ENCODE results near the gene SLC27A6. TPM values are rescaled to one million over a fixed set of nuclear protein-coding genes. Genes with fewer than 3 reads are reported as not detected.
"Not testable (repeated sequence)": the region's sequence is repeated elsewhere in the genome, so short reads cannot be mapped to it uniquely, and the experiment has no call there.

Gene SLC27A6, protein sequence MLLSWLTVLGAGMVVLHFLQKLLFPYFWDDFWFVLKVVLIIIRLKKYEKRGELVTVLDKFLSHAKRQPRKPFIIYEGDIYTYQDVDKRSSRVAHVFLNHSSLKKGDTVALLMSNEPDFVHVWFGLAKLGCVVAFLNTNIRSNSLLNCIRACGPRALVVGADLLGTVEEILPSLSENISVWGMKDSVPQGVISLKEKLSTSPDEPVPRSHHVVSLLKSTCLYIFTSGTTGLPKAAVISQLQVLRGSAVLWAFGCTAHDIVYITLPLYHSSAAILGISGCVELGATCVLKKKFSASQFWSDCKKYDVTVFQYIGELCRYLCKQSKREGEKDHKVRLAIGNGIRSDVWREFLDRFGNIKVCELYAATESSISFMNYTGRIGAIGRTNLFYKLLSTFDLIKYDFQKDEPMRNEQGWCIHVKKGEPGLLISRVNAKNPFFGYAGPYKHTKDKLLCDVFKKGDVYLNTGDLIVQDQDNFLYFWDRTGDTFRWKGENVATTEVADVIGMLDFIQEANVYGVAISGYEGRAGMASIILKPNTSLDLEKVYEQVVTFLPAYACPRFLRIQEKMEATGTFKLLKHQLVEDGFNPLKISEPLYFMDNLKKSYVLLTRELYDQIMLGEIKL
- 2.0 TPM for total RNA-seq

DNA sequence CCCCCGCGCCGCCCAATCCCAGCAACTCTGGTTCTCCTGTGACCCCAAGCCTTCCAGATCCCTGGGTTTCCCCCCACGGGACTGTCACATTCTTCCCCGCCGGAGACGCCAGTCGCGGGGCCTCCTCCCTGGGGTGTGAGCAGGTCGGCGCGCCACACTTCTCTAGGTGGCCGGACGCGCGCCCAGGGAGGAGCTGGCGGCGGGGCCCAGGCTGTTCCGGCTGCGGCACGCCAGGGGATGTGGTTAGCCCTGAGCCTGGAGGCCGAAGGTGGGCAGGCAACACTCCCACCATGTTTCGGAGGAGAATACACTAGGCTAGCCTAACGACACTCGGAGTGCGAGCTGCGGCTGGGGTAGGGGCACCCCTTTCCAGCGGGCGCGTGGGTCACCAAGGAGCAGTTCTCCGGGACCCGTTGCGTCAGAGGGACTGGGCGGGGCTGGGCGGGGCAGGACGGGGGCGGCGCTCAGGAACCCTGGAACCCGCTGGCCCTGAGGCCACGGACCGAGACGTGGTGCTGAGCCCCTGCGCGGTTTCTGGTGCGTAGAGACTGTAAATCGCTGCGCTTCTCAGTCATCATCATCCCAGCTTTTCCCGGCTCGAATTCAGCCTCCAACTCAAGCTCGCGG lies at the start of gene SLC27A6:
Gene SLC27A6 (plus strand): TSS at position 478 of the 627 bp plus-strand sequence. CDS start 650 bp downstream, outside the sequence.
- FAIRE-seq (no peak), DNase-seq (ENCODE audit: low spot score in 2 of 2) (peak in 1 of 2 donors; percentile 30)

DNA sequence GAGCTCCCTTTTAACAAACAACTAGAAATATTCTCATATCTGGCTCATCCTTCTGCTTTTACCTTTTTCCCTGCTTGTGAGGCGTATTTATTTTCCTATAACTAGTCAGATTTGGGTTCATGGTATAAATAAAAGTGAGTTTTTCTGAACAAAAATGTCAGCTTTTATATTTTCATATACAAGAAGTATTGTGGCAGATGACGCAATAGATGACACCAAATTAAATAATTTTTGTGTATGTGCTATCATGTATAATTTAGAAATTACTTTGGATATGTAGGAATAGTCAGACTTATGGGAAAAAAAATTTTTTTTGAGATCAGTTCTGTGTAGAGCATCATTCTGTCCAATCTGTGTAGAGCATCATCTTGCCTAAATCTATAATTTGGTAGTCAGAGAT lies 45.7 kb upstream of the SLC27A6 start:
- no peak for DNase-seq (ENCODE audit: low spot score in 2 of 2)
- FAIRE-seq: no peak

DNA sequence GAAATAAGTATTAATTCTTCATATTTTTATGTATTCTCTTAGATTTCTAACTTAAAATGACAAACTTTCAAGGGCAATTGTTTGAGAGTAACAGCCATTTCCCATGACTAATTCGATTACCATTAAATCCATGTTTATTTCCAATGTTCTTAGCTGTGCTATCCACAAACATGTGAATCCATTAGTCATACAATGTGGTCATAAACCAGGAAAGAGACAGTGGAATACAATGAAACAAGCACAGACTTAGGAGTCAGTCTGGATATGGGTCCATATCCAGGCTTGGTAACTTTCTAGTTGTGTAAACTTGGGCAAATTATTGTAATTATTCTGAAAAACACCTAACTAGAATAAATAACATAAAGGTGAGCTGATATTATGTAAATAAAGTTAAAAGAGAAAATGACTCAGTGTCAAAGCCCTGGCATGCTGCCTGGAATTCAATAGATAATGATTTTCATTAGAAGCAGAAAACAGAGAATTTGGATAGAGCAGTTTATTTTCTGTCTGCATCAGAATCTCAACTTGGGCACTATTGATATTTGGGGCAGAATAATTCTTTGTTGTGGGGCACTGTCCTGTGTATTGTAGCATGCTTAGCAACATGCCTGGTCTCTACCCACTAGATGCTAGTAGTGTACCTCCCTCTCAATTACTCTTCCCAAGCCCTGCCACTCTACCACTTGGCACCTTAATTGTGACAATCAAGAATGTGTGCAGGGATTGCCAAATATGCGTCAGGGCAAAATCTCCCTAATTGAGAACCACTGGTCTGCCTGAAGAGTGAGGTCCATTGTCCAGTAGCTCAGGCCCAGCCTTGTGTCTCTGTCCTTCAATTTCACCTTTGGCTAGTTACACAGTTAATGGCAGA lies 44.7 kb upstream of the SLC27A6 start:
- FAIRE-seq (no peak), DNase-seq (ENCODE audit: low spot score in 2 of 2) (no peak)

DNA sequence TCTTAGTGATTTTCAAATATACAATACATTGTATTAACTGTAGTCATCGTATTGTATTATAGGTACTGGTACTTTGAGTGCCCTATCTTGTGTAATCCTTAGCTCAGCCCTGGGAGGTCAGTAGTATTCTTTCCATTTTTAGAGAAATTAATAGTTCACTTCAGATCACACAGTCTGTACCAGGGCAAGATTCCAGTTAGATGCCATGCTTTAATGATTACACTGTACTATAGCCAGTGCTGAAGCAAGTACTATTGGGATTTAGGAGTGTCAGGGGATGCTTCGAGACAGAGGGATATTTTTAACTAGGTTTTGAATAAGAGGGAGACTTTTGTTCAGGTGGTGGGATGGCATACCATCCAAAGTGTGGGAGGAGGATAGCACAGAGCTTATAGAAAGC lies 41.0 kb upstream of the SLC27A6 start:
- FAIRE-seq: no peak

DNA sequence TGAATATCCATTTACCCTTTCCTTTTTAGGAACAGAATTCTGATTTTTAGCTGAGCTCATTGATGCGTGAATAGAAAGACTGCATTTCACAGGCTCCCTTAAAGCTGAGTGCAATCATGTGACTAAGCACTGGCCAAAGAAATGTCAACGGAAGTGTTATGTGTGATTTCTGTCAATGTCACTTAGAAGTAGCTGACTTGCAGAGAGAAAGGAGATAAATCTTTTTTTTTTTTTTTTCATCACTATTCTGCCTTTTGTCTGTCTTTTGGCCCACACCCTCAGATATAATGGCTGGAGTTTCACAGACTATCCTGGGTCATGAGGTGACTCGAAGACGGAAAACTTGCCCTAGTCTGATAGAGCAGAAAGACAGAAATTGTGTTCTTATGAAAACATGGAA lies 39.3 kb upstream of the SLC27A6 start:
- FAIRE-seq (no peak), DNase-seq (ENCODE audit: low spot score in 2 of 2) (no peak)

More for the DNA sequence above, 41.0 kb upstream of the SLC27A6 start:
- DNase-seq (ENCODE audit: low spot score in 2 of 2): no peak

DNA sequence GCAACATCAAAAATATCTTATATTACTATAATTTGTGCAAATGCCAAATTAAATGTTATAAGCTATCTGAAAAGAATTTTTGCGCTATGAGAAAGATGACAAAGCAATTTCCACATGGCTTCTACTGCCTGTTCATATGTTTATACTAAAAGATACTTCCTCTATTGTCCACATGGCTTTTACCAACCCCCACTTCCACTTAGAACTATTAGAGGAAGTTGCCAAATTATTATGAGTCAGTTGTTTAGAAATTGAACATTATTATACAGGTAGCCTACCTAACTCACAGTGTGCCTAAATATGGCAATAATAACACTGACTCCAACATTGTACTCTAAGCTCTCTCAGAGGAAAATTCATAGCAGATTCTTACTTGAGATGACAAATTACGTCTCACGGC lies 37.6 kb upstream of the SLC27A6 start:
- FAIRE-seq (no peak), DNase-seq (ENCODE audit: low spot score in 2 of 2) (no peak)

DNA sequence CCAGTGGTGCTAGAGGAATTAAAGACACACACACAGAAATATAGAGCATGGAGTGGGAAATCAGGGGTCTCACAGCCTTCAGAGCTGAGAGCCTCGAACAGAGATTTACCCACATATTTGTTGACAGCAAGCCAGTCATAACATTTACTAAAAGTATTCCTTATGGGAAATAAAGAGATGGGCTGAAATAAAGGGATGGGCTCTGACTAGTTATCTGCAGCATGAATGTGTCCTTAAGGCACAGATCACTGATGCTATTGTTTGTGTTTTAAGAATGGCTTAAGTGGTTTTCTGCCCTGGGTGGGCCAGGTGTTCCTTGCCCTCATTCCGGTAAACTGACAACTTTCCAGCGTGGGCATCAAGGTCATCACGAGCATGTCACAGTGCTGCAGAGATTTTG lies 33.1 kb upstream of the SLC27A6 start:
- FAIRE-seq; DNase-seq (ENCODE audit: low spot score in 2 of 2): not testable (repeated sequence)

DNA sequence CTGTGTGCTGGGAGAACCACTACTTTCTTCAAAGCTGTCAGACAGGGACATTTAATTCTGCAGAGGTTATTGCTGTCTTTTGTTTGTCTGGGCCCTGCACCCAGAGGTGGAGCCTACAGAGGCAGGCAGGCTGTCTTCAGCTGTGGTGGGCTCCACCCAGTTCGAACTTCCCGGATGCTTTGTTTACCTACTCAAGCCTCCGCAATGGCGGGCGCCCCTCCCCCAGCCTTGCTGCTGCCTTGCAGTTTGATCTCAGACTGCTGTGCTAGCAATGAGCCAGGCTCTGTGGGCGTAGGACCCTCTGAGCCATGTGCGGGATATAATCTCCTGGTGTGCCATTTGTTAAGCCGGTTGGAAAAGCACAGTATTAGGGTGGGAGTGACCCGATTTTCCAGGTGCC lies 22.2 kb upstream of the SLC27A6 start:
- FAIRE-seq; DNase-seq (ENCODE audit: low spot score in 2 of 2): not testable (repeated sequence)

DNA sequence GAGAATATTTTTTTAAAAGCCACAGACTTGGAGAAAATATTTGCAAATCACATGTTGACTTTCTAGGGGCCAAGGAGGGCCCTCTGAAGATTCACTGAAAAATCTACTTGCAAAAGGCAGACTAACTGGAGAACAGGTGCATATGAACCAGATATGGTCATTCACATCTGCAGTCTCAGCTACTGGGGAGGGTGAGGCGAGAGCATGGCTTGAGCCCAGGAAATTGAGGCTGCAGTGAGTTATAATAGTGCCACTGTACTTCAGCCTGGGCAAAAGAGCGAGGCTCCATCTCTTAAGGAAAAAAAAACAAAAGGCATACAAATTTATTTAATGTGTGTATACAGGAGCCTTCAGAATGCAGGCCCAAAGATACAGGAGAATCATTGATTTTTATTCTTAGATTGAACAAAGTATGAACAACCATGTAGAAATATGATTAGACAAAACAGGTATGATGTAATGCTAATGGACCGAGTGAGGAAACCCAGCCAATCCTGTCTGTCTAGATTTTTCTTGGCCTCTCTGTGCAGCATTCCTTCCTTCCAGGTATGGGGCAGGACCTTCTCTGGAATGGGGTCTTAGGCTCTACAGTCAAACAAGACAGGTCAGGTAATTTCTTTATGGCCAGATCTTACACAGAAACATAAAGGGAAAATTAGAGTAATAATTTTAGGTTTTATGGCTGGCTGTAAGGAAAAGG lies 15.3 kb upstream of the SLC27A6 start:
- no peak for DNase-seq (ENCODE audit: low spot score in 2 of 2)
- no peak for FAIRE-seq

DNA sequence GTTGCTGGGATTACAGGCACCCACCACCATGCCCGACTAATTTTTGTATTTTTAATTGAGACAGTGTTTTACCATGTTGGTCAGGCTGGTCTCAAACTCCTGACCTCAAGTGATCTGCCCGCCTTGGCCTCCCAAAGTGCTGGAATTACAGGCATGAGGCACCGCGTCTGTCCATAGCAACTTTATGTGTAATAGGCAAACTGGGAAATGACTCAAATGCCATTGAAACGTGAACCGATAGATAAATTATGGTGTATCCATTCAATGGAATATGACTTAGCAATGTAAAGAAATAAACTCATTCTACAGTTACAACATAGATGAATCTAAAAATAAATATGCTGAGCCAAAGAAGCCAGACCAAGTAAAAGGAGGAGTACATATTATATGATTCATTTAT lies 14.0 kb upstream of the SLC27A6 start:
- not testable (repeated sequence) for DNase-seq (ENCODE audit: low spot score in 2 of 2); FAIRE-seq

DNA sequence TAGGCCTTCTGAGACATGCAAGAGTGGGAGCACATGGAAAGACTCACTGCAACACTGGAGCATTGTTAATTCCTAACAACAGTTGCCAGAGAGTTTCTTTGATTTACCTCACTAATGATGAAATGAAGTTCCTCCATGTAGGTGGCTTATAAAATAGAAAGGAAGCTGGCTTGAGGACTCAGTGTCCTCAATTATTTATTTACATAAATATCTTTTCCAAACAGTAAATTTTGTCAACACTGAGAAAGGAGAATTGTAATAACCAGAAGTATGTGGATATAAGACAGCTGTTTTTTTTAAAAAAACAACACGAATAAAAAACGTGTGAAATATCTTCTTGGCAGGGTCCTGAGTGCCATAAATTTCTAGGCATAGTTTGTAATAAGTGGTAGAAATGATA lies 9.1 kb upstream of the SLC27A6 start:
- FAIRE-seq: no peak
- DNase-seq (ENCODE audit: low spot score in 2 of 2): no peak

DNA sequence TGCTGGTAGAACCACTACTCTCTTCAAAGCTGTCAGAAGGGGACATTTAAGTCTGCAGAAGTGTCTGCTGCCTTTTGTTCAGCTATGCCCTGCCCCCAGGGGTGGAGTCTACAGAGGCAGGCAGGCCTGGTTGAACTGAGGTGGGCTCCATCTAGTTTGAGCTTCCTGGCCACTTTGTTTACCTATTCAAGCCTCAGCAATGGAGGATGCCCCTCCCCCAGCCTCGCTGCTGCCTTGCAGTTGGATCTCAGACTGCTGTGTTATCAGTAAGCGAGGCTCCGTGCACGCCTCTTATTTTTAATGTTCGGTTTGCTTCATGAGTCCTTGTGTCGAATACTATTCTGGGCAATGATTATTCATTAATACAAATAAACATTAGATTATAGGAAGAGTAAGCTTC lies 3.1 kb upstream of the SLC27A6 start:
- no peak for FAIRE-seq
- DNase-seq (ENCODE audit: low spot score in 2 of 2): no peak

DNA sequence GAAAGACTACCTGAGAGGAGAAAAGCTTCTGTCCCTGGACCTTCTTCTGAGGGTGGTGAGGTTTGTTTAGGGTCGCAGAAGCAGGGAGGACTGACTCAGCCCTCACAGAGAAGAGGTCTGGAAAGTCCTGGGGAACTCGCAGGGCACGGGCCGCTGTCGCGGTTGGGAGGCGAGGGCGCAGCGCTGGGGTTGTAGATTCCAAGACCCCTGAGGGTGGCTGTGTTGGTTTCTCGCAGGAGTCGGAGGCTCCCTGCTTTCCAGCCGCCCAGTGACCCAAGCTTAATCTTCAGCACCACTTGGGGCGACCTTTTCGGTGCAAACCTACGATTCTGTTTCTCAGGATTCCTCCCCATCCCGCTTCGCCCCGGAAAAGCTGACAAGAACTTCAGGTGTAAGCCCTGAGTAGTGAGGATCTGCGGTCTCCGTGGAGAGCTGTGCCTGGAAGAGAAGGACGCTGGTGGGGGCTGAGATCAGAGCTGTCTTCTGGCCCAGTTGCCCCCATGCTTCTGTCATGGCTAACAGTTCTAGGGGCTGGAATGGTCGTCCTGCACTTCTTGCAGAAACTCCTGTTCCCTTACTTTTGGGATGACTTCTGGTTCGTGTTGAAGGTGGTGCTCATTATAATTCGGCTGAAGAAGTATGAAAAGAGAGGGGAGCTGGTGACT lies 482 bp downstream of the SLC27A6 start:
- no peak for FAIRE-seq
- DNase-seq (ENCODE audit: low spot score in 2 of 2): no peak

DNA sequence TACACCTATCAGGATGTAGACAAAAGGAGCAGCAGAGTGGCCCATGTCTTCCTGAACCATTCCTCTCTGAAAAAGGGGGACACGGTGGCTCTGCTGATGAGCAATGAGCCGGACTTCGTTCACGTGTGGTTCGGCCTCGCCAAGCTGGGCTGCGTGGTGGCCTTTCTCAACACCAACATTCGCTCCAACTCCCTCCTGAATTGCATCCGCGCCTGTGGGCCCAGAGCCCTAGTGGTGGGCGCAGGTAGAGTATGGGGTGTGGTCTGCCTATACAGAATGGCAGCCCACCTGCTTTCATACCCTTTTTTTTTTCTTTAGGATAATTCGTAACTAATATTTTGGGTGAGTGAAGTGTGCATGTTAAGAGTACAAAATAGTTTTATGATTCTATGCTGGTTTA lies 1.1 kb downstream of the SLC27A6 start:
- no peak for FAIRE-seq
- DNase-seq (ENCODE audit: low spot score in 2 of 2): no peak

DNA sequence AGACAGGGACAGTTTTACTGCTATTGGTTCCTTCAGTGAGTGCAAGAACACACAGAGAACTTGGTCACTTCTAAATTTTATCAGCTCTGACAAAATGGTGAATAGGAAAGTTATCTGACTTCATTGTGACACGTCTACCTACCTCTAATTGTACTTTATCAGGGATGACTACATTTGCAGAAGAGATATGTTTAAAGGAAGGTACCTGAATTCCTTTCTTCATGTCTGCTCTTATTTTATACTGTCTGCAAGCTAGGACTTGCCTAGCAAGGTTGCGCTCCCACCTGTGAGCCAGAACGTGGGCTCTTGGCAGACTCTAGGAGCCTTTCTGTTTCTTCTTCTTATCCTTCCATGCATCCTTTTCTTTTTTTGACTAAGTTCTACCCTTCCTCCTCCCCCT lies 1.6 kb downstream of the SLC27A6 start:
- no peak for DNase-seq (ENCODE audit: low spot score in 2 of 2)
- FAIRE-seq: no peak

DNA sequence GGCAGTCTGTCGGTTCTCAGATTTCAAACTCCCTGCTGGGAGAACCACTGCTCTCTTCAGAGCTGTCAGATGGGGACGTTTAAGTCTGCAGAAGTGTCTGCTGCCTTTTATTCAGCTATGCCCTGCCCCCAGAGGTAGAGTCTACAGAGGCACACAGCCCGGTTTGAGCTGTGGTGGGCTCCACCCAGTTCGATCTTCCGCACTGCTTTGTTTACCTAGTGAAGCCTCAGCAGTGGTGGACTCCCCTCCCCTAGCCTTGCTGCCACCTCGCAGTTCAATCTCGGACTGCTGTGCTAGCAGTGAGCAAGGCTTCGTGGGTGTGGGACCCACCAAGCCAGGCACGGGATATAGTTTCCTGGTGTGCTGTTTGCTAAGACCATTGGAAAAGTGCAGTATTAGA lies 8.0 kb downstream of the SLC27A6 start:
- DNase-seq (ENCODE audit: low spot score in 2 of 2) (no peak), FAIRE-seq (no peak)

DNA sequence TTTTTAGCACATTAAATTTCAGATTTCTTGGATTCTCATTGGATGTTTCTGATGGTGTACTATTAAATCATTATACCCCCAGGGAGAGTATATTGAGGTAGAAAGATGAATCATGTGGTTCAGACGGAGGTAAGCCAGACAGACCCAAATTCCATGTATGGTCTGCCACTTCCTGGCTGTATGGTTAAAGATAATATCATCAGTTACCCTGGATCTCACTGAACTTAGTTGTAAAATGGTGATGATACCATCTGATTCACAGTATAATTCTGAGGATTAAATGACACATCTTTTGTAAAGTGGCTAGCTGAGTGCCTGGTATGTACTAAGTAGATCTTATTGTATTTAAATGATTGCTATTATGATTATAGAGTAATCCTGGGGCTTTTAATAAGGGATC lies 9.3 kb downstream of the SLC27A6 start:
- DNase-seq (ENCODE audit: low spot score in 2 of 2) (no peak), FAIRE-seq (no peak)

DNA sequence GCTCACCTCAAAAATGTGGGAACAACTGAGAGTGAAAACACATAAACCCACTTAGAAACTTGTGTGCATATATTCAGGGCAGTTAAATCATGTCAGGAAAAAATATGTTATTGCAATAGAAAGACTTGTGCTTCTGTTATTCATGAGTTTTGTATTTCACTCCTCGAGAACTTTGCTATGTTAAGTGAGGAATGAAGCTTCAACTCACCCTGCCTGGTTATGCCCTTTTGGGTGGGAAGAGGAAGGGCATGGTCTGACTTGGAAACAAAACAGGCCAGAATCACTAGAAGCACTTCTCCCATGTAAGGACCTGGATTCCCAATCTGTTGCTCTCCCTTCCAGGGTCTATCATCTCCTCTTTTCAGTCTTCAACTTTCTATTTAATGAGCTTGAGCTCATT lies 14.5 kb downstream of the SLC27A6 start:
- FAIRE-seq: no peak
- DNase-seq (ENCODE audit: low spot score in 2 of 2): no peak

DNA sequence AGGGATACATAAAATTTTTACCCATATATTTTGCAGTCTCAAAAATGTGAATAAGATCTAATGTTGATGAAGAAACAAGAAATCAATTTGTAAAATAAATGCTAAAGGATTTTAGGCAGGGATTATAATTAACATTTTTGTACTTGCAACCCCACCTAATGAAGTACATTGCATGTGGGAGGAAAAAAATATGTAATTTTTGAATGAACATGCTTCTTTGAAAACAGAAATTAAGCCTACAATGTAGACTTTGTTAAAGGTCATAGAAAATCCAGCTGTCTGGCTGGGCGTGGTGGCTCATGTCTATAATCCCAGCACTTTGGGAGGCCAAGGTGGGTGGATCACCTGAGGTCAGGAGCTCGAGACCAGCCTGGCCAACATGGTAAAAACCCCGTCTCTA lies 15.6 kb downstream of the SLC27A6 start:
- FAIRE-seq: no peak

DNA sequence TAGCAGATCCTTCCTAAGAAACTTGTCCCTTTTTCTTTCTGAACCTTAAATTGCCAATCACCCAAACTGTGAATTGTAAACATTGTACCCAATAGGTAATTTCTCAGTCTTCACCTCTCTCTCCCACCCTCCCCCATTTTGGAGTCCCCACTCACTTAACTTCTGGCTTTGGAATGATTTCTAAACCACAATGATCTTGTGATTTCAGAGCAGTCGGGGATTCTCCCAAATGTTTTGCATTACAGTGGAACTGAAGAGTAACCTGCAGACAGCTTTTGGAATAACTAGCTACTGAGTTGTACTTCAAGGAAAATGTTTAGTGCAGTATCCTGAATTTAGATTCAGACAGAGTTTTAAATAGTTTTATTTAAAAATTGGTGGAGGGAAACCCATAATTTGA lies 19.2 kb downstream of the SLC27A6 start:
- DNase-seq (ENCODE audit: low spot score in 2 of 2): no peak
- FAIRE-seq: no peak

More for the DNA sequence above, 15.6 kb downstream of the SLC27A6 start:
- no peak for DNase-seq (ENCODE audit: low spot score in 2 of 2)

Data from frontal cortex (tissue), 4 donors.